Testis (tissue), 3 donors: ENCODE results near the gene VAX1. TPM values are rescaled to one million over a fixed set of nuclear protein-coding genes. Genes with fewer than 3 reads are reported as not detected.

Experiments used
- DNase-seq: peaks from one replicate; pipeline ENCODE4 v3.0.0-alpha.2; 2019
- H3K27ac ChIP-seq, 2 donors: fragments of 200-600 bp; sonication (generic); one replicate each; pipeline ENCODE4 v1.5.1; 2019
- H3K27me3 ChIP-seq: fragments of 200-600 bp; sonication (generic); one replicate; pipeline ENCODE4 v1.5.1; 2019
- H3K36me3 ChIP-seq: fragments of 200-600 bp; sonication (generic); one replicate; pipeline ENCODE4 v1.5.1; 2017; ENCODE audit warnings: low read depth; ENCODE audit errors: missing control alignments
- H3K4me1 ChIP-seq: fragments of 200-600 bp; sonication (generic); one replicate; pipeline ENCODE4 v1.5.1; 2019
- H3K4me3 ChIP-seq, 2 donors: fragments of 200-600 bp; sonication (generic); one replicate each; pipeline ENCODE4 v1.5.1; 2017 to 2019
- H3K9me3 ChIP-seq: fragments of 200-600 bp; sonication (generic); one replicate; pipeline ENCODE4 v1.5.1; 2017
- POLR2A ChIP-seq: fragments of 450-650 bp; IDR thresholded peaks from one replicate; pipeline ENCODE4 v1.6.1; 2017; ENCODE audit warnings: antibody characterized with exemption, mild to moderate bottlenecking, moderate library complexity
- WGBS, 2 donors: methylation state at CpG; one replicate each; pipeline ENCODE4 v1.1.5; 2018; 5-methylcytosine and 5-hydroxymethylcytosine counted together
- intact Hi-C: fragments of 100-400 bp; cut with DNase I; formaldehyde crosslinking; loops from one replicate; pipeline ENCODE4 v1.15.1; 2023; ENCODE audit warnings: low total_unique reads
- polyA plus RNA-seq: library from polyadenylated mRNA; stranded (reverse); fragments of 350-450 nt; fragmentation: Illumina TruSeq; extraction: RNeasy Lipid Tissue Mini Kit (QIAGEN cat#74804); gene quantifications from one replicate; pipeline ENCODE4 v1.2.3, GENCODE V29; 2014; ENCODE audit warnings: low read depth, low replicate concordance; ENCODE audit not compliant: insufficient read depth
- total RNA-seq, 2 donors: library from RNA; depleted of rRNA; stranded (reverse); fragments of >200 nt; gene quantifications; one replicate each; pipeline ENCODE4 v1.2.3, GENCODE V29; 2016
- TF ChIP-seq, protein P1 (sequence below), 3 experiments: fragments of 450-650 bp in 2 of 3; fragments of 200-600 bp in 1 of 3; sonication (generic) in 1 of 3; IDR thresholded peaks; one replicate each; pipeline ENCODE4 v1.5.1; 2016 to 2019; ENCODE audit warnings: antibody characterized with exemption in 3 of 3, mild to moderate bottlenecking in 2 of 3, moderate library complexity in 1 of 3

VAX1 gene
- total and polyA plus RNA-seq, 3 donors from 2014 or later = 0.47 to 0.71 (median 0.56) TPM

DNA sequence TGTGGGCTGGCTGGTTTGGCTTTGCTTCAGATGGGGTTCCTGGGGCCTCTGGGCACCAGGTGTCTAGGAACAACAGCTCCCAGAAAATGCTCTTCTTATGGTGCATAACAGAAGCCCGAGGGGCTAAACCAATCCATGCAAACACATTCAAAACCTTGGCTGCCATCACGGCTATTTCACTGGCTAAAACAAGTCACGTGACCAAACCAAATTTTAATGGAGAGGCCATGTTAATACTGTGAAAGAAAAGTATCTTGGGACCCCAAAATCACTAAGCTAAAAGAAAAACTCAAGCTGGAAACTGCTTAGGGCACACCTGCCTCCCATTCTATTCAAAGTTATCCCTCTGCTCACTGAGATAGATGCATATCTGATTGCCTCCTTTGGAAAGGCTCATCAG is 40.1 kb upstream of the VAX1 start:
- no peaks in the 10 kb centered on the region for H3K27me3 ChIP-seq
- peaks cover 7% of the 10 kb centered on the region for H3K4me1 ChIP-seq
- H3K4me3 ChIP-seq = no peak overlapping the region
- H3K36me3 ChIP-seq = no peaks in the 10 kb centered on the region
- intact Hi-C loops = loop anchor here (5.0 kb wide), 1 partner anchor 381 kb away; no protein-coding TSS in a partner anchor
- H3K27ac ChIP-seq = no peak overlapping the region
- no peak for TF ChIP-seq POLR2A
- TF ChIP-seq, protein P1, sequence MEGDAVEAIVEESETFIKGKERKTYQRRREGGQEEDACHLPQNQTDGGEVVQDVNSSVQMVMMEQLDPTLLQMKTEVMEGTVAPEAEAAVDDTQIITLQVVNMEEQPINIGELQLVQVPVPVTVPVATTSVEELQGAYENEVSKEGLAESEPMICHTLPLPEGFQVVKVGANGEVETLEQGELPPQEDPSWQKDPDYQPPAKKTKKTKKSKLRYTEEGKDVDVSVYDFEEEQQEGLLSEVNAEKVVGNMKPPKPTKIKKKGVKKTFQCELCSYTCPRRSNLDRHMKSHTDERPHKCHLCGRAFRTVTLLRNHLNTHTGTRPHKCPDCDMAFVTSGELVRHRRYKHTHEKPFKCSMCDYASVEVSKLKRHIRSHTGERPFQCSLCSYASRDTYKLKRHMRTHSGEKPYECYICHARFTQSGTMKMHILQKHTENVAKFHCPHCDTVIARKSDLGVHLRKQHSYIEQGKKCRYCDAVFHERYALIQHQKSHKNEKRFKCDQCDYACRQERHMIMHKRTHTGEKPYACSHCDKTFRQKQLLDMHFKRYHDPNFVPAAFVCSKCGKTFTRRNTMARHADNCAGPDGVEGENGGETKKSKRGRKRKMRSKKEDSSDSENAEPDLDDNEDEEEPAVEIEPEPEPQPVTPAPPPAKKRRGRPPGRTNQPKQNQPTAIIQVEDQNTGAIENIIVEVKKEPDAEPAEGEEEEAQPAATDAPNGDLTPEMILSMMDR (IDR thresholded peaks at IDR 0.05) = no peak
- DNase-seq = no peak
- no peaks in the 10 kb centered on the region for H3K9me3 ChIP-seq
- 76 to 77% methylated on average over 3 of the region's 3 CpGs for WGBS, 2 donors

DNA sequence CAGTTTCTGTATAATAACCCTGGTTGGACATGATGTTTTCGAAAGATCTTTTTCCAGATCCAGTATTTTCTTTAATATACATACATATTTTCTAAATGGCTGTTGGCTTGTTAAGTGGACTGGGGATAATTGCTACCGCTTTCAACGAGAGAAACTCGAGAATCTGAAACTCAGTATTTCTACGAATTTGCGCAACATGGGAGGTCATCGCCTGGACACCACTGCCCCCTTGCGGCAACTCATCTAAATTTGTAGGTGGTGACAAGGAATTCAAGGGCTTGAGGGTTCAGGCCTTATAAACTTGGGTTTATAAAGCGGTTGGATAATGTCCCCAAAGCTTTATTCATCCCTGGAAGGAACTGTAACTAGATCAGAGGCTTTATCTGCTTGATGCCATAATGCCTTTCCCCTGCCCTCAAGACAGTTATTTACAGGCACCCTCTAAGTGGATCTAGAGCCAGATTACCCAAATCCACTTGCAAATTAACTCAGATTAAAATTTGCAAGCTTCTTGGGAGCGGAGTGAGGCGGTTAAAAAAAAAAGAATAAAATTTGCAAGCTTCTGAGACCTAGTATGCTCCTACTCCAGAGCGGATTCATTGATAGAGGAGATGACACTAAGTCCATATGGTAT is 37.9 kb upstream of the VAX1 start:
- H3K4me1 ChIP-seq = peaks cover 7% of the 10 kb centered on the region
- no peak overlapping the region for H3K27ac ChIP-seq
- H3K9me3 ChIP-seq = no peaks in the 10 kb centered on the region
- peak overlapping the region; percentile 5 to 41 for H3K4me3 ChIP-seq
- H3K27me3 ChIP-seq = no peaks in the 10 kb centered on the region
- H3K36me3 ChIP-seq = no peaks in the 10 kb centered on the region
- intact Hi-C loops = loop anchor here (5.0 kb wide), 1 partner anchor 379 kb away; no protein-coding TSS in a partner anchor
- WGBS, 2 donors = 18 to 20% methylated on average over 12 of the region's 12 CpGs
- DNase-seq = peak; percentile 90
- TF ChIP-seq, protein P1 (IDR thresholded peaks at IDR 0.05) = peak; percentile 56 to 85 (median 74)
- no peak for TF ChIP-seq POLR2A

- no peaks in the 10 kb centered on the region for H3K36me3 ChIP-seq
- 1 to 2% methylated on average over 18 to 46 of the region's 46 CpGs for WGBS, 2 donors
- TF ChIP-seq, protein P1 (IDR thresholded peaks at IDR 0.05) = no peak
- TF ChIP-seq POLR2A = no peak
- no peaks in the 10 kb centered on the region for H3K27me3 ChIP-seq
- peak; percentile 33 for DNase-seq
- H3K9me3 ChIP-seq = no peaks in the 10 kb centered on the region
- no peak overlapping the region for H3K27ac ChIP-seq
- intact Hi-C loops = loop anchor here (5.0 kb wide), 1 partner anchor 378 kb away; no protein-coding TSS in a partner anchor
- H3K4me1 ChIP-seq = peaks cover 7% of the 10 kb centered on the region
- peak overlapping the region; percentile 5 to 41 for H3K4me3 ChIP-seq
Observed at GRCh38 chr10:117175215-117175900, 37.3 kb upstream of the VAX1 start.

- peak; percentile 87 for DNase-seq
- H3K27ac ChIP-seq = no peak overlapping the region
- H3K27me3 ChIP-seq = no peaks in the 10 kb centered on the region
- peak overlapping the region; percentile 5 to 41 for H3K4me3 ChIP-seq
- no peaks in the 10 kb centered on the region for H3K9me3 ChIP-seq
- intact Hi-C loops = loop anchor here (5.0 kb wide), 1 partner anchor 377 kb away; no protein-coding TSS in a partner anchor
- 5 to 6% methylated on average over 13 to 16 of the region's 16 CpGs for WGBS, 2 donors
- H3K4me1 ChIP-seq = peaks cover 7% of the 10 kb centered on the region
- TF ChIP-seq, protein P1 (IDR thresholded peaks at IDR 0.05) = peak; percentile 71 to 77 (median 74)
- TF ChIP-seq POLR2A = no peak
- no peaks in the 10 kb centered on the region for H3K36me3 ChIP-seq
Observed at GRCh38 chr10:117174439-117175214, 36.6 kb upstream of the VAX1 start.
